NCI-H2196 treated with DMSO at 0.1 percent for 48 hours (cell line): ENCODE data around the gene CFAP99.
"Not testable (repeated sequence)": the region's sequence is repeated elsewhere in the genome, so short reads cannot be mapped to it uniquely, and the experiment has no call there.

Experiments used
- DNase-seq: peaks from one replicate; lab custom pipeline; 2025; ENCODE audit not compliant: unreplicated experiment; lab: John Stamatoyannopoulos, UW

Gene CFAP99

DNA sequence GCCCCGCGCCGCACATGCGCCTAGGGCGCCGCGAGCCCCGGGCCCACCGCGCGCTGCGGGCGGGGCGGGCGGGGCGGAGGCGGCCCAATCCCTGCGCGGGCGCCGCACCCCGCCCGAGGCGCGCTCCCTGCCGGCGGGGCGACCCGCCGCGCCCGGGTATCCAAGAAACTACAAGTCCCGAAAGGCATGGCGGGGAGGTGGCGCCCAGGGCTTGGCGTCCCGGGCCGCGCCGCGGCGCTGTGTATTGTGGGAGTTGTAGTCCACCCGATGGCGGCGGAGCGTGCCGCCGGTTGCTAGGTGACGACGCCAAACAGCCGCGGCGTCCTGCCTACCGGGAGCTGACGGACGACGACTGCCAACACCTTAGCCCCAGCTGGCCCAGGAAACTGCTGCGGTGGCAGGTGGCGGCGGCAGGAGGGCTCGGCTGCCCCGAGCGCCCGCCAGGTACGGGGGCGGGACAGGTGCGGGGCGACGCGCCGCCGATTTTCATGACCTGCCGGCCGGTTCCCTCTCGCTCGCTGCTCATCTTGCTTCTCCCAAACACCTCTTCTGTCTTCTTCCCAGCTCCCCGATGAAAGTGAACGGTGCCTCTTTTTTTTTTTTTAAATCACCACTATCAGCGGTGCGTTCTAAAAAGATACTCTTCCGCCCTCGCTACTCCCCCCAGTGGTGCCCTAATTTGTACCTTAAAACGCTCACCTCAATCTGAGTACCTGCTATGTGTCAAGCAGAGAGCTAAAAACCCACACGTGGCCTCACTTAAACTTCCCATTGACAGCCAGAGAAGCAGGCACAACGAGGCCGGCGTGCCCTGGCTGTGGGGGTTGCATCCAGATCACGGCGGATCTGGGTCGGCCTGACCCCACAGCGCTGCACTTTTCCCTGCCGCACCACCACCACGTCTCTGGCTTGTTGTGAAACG, at the start of gene CFAP99:
Gene CFAP99 (plus strand): TSS at position 306 of the 922 bp plus-strand sequence.
- DNase-seq: peak; percentile 91

- no peak for DNase-seq
These were observed 48.0 kb upstream of the CFAP99 start for GRCh38 chr4:2370597-2371320.

GRCh38 chr4:2371765-2372487, 46.8 kb upstream of the CFAP99 start:
- no peak for DNase-seq

GRCh38 chr4:2372488-2373030, 46.2 kb upstream of the CFAP99 start:
- no peak for DNase-seq

DNA sequence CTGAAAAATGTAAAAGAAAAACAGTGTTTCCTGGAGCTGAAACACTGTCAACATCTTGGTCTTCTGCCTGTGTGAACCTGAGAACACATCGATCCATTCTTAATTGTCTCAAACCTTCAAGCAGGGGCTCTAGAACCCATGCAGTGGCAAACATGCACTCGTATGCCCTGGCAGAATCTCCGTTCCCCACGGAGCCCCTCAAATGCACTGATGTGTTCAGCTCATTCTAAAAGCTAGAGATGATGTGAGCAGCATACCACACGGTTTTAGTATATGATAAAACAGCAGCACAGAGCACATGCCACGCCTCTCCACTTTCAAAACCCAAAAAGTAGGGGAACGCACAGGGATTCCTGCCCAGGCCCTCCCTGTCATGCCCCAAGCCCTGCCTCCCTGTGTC, 45.2 kb upstream of the CFAP99 start:
- DNase-seq: no peak

DNA sequence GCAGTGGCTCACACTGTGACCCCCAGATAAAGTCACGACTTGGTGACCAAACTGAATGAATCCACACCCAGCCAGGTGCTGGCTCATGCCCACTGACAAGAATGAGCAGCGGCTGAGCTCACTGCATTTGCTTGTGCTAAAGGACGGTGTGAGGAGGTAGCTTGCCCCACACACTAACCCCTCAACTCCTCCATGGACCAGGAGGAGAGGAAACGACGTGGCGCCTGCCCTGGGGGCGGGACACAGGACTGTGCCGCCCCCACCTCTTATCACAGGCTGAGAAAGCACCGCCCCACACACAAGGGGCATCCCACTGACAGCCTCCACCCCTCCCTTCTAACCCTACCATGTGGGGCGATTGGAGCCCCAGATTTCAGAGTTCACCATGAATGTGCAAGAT, 43.3 kb upstream of the CFAP99 start:
- no peak for DNase-seq

- no peak for DNase-seq
These were observed 41.5 kb upstream of the CFAP99 start for GRCh38 chr4:2377241-2377640.

GRCh38 chr4:2378401-2378800, 40.4 kb upstream of the CFAP99 start:
- DNase-seq: no peak

- no peak for DNase-seq
These were observed 39.9 kb upstream of the CFAP99 start for GRCh38 chr4:2378898-2379297.

DNA sequence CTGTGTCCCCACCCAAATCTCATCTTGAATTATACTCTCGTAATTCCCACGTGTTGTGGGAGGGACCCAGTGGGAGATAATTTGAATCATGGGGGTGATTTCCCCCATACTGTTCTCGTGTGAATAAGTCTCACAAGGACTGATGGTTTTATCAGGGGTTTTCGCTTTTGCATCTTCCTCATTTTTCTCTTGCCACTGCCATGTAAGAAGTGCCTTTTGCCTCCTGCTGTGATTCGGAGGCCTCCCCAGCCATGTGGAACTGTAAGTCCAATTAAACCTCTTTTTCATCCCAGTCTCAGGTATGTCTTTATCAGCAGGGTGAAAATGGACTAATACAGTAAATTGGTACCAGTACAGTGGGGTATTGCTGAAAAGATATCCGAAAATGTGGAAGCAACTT, 38.2 kb upstream of the CFAP99 start:
- not testable (repeated sequence) for DNase-seq

DNA sequence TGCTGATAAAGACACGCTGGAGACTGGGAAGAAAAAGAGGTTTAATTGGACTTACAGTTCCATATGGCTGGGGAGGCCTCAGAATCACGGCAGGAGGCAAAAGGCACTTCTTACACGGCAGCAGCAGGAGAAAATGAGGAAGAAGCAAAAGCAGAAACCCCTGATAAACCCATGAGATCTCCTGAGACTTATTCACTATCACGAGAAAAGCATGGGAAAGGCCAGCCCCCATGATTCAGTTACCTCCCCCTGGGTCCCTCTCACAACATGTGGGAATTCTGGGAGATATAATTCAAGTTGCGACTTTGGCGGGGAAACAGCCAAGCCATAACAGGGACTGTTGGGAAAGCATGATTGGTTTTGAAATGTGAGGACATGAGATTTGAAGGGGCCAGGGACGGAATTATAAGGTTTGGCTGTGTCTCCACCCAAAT, 36.0 kb upstream of the CFAP99 start:
- DNase-seq: not testable (repeated sequence)

GRCh38 chr4:2383220-2383631, 35.5 kb upstream of the CFAP99 start:
- not testable (repeated sequence) for DNase-seq

- no peak for DNase-seq
These were observed 35.0 kb upstream of the CFAP99 start for GRCh38 chr4:2383760-2384159.

GRCh38 chr4:2384245-2384644, 34.5 kb upstream of the CFAP99 start:
- DNase-seq: no peak

- DNase-seq: no peak
These were observed 33.2 kb upstream of the CFAP99 start for GRCh38 chr4:2385516-2385915.

GRCh38 chr4:2386717-2387116, 32.0 kb upstream of the CFAP99 start:
- DNase-seq: no peak

- DNase-seq: no peak
These were observed 31.5 kb upstream of the CFAP99 start for GRCh38 chr4:2387218-2387617.

GRCh38 chr4:2387829-2388228, 30.9 kb upstream of the CFAP99 start:
- no peak for DNase-seq

- no peak for DNase-seq
These were observed 30.1 kb upstream of the CFAP99 start for GRCh38 chr4:2388429-2389182.

- DNase-seq: no peak
These were observed 29.1 kb upstream of the CFAP99 start for GRCh38 chr4:2389691-2390090.
